Hepatocyte (in vitro differentiated cells): ENCODE measurements around the gene CRKL. TPM values are rescaled to one million over a fixed set of nuclear protein-coding genes. Genes with fewer than 3 reads are reported as not detected.
A peak's percentile ranks its signal among the peaks of the same experiment; 100 is the strongest.

ENCODE experiments used
- DNase-seq: peaks from one replicate; pipeline ENCODE4 v3.0.0-alpha.2; 2016; ENCODE audit warnings: low spot score
- H2AFZ ChIP-seq: fragments of 200-600 bp; sonication (generic); 2 replicates; pipeline ENCODE4 v1.6.0; 2016; ENCODE audit warnings: antibody characterized with exemption, mild to moderate bottlenecking
- H3K27ac ChIP-seq: fragments of 200-600 bp; sonication (generic); 2 replicates; pipeline ENCODE4 v1.5.1; 2016; ENCODE audit warnings: mild to moderate bottlenecking
- H3K27me3 ChIP-seq: fragments of 200-600 bp; sonication (generic); 2 replicates; pipeline ENCODE4 v1.6.1; 2016
- H3K36me3 ChIP-seq: fragments of 200-600 bp; sonication (generic); replicated peaks from 2 replicates; pipeline ENCODE4 v1.5.1; 2016; ENCODE audit warnings: low read depth; ENCODE audit not compliant: insufficient read depth
- H3K4me1 ChIP-seq: fragments of 200-600 bp; sonication (generic); 2 replicates; pipeline ENCODE4 v1.5.1; 2016; ENCODE audit warnings: mild to moderate bottlenecking, moderate library complexity; ENCODE audit not compliant: insufficient read depth
- H3K4me2 ChIP-seq: fragments of 200-600 bp; sonication (generic); 2 replicates; pipeline ENCODE4 v1.6.0; 2016
- H3K4me3 ChIP-seq: fragments of 200-600 bp; sonication (generic); 2 replicates; pipeline ENCODE4 v1.5.1; 2016; ENCODE audit warnings: mild to moderate bottlenecking
- H3K79me2 ChIP-seq: fragments of 200-600 bp; sonication (generic); 2 replicates; pipeline ENCODE4 v1.6.0; 2017; ENCODE audit warnings: mild to moderate bottlenecking
- H3K9me2 ChIP-seq: fragments of 200-600 bp; sonication (generic); replicated peaks from 2 replicates; pipeline ENCODE4 v1.6.0; 2017; ENCODE audit warnings: mild to moderate bottlenecking; ENCODE audit not compliant: insufficient read depth
- H3K9me3 ChIP-seq: fragments of 200-600 bp; sonication (generic); 2 replicates; pipeline ENCODE4 v1.5.1; 2016; ENCODE audit warnings: low read depth, mild to moderate bottlenecking
- H4K20me1 ChIP-seq: fragments of 200-600 bp; sonication (generic); 2 replicates; pipeline ENCODE4 v1.6.0; 2016; ENCODE audit warnings: mild to moderate bottlenecking; ENCODE audit not compliant: insufficient read depth, poor library complexity, severe bottlenecking
- EZH2 ChIP-seq: fragments of 200-600 bp; sonication (generic); IDR thresholded peaks from 2 replicates; pipeline ENCODE4 v1.6.1; 2016; ENCODE audit warnings: antibody characterized with exemption, mild to moderate bottlenecking, borderline replicate concordance
- EZH2phosphoT487 ChIP-seq: fragments of 200-600 bp; sonication (generic); IDR thresholded peaks from one replicate; pipeline ENCODE4 v1.6.1; 2018; ENCODE audit warnings: antibody characterized with exemption, mild to moderate bottlenecking, low read depth, moderate library complexity; ENCODE audit not compliant: unreplicated experiment, severe bottlenecking
- WGBS: methylation state at CpG from one replicate; pipeline ENCODE4 v1.1.6; 2016; ENCODE audit warnings: low lambda C conversion rate; ENCODE audit errors: missing lambda C conversion rate; 5-methylcytosine and 5-hydroxymethylcytosine counted together
- polyA plus RNA-seq: library from polyadenylated mRNA; unstranded; fragments of >200 nt; fragmentation: Nextera tagmentation; extraction: Ambion mirVana; gene quantifications from 2 replicates; pipeline ENCODE4 v1.2.1, GENCODE V29; 2016
- total RNA-seq: library from RNA; depleted of rRNA; stranded (reverse); fragments of >200 nt; gene quantifications from 2 replicates; pipeline ENCODE4 v1.2.3, GENCODE V29; 2014
- TF ChIP-seq, protein P1 (sequence below): fragments of 200-600 bp; sonication (generic); IDR thresholded peaks from 2 replicates; pipeline ENCODE4 v1.5.1; 2016; ENCODE audit warnings: antibody characterized with exemption, mild to moderate bottlenecking; ENCODE audit not compliant: poor library complexity

CRKL gene
- total and polyA plus RNA-seq, 2 experiments from 2014 or later: 31.8 to 49.2 TPM

- peak overlapping the region; percentile 95 for H3K27ac ChIP-seq
- no peaks in the 10 kb centered on the region for H3K27me3 ChIP-seq
- TF ChIP-seq EZH2: no peak
- TF ChIP-seq EZH2phosphoT487: no peak
- TF ChIP-seq, protein P1, sequence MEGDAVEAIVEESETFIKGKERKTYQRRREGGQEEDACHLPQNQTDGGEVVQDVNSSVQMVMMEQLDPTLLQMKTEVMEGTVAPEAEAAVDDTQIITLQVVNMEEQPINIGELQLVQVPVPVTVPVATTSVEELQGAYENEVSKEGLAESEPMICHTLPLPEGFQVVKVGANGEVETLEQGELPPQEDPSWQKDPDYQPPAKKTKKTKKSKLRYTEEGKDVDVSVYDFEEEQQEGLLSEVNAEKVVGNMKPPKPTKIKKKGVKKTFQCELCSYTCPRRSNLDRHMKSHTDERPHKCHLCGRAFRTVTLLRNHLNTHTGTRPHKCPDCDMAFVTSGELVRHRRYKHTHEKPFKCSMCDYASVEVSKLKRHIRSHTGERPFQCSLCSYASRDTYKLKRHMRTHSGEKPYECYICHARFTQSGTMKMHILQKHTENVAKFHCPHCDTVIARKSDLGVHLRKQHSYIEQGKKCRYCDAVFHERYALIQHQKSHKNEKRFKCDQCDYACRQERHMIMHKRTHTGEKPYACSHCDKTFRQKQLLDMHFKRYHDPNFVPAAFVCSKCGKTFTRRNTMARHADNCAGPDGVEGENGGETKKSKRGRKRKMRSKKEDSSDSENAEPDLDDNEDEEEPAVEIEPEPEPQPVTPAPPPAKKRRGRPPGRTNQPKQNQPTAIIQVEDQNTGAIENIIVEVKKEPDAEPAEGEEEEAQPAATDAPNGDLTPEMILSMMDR: no peak
- peak; percentile 19 for DNase-seq
- H3K36me3 ChIP-seq: no peaks in the 10 kb centered on the region
- peak overlapping the region; percentile 94 for H3K4me3 ChIP-seq
- H3K79me2 ChIP-seq: peaks cover 64% of the 10 kb centered on the region
- H3K9me2 ChIP-seq: no peaks in the 10 kb centered on the region
- no peaks in the 10 kb centered on the region for H3K9me3 ChIP-seq
- H3K4me1 ChIP-seq: peaks cover 11% of the 10 kb centered on the region
- peaks cover 58% of the 10 kb centered on the region for H4K20me1 ChIP-seq
- 1% methylated on average over 14 of the region's 19 CpGs for WGBS
- H2AFZ ChIP-seq: no peak overlapping the region
- peak overlapping the region; percentile 95 for H3K4me2 ChIP-seq
Measured at GRCh38 chr22:20918663-20919218, 1.5 kb downstream of the CRKL start.

GRCh38 chr22:20919718-20920117, 2.5 kb downstream of the CRKL start:
- Histone ChIP-seq H3K79me2 (peaks cover 74% of the 10 kb centered on the region), H3K4me2 (peak overlapping the region; percentile 95), H3K9me3 (no peaks in the 10 kb centered on the region), H3K4me3 (peak overlapping the region; percentile 94), H3K4me1 (peaks cover 11% of the 10 kb centered on the region), H2AFZ (no peak overlapping the region), H3K27ac (peak overlapping the region; percentile 59), H3K36me3 (no peaks in the 10 kb centered on the region), H3K9me2 (no peaks in the 10 kb centered on the region), H4K20me1 (peaks cover 68% of the 10 kb centered on the region), H3K27me3 (no peaks in the 10 kb centered on the region)
- TF ChIP-seq EZH2phosphoT487 (no peak), EZH2 (no peak)
- TF ChIP-seq, protein P1: no peak
- no peak for DNase-seq
- WGBS: 7% methylated on average over 4 of the region's 4 CpGs

- H2AFZ ChIP-seq: no peak overlapping the region
- no peaks in the 10 kb centered on the region for H3K9me3 ChIP-seq
- H3K4me3 ChIP-seq: no peak overlapping the region
- TF ChIP-seq EZH2phosphoT487 (no peak), EZH2 (no peak)
- TF ChIP-seq, protein P1: no peak
- peak overlapping the region; percentile 48 for H3K27ac ChIP-seq
- H3K4me2 ChIP-seq: peak overlapping the region; percentile 95
- H3K79me2 ChIP-seq: peaks cover 85% of the 10 kb centered on the region
- no peaks in the 10 kb centered on the region for H3K36me3 ChIP-seq
- H3K9me2 ChIP-seq: no peaks in the 10 kb centered on the region
- no peak for DNase-seq
- H4K20me1 ChIP-seq: peaks cover 79% of the 10 kb centered on the region
- H3K27me3 ChIP-seq: no peaks in the 10 kb centered on the region
- peaks cover 11% of the 10 kb centered on the region for H3K4me1 ChIP-seq
- WGBS: 46% methylated on average over 3 of the region's 3 CpGs
Measured at GRCh38 chr22:20920881-20921203, 3.6 kb downstream of the CRKL start.
